SK-N-MC (cell line): Measurements from ENCODE around the gene ZDHHC11.

ENCODE experiments used
- EZH2 ChIP-seq: fragments of 200-600 bp; sonication (generic); IDR thresholded peaks from one replicate; pipeline ENCODE4 v1.6.1; 2017; ENCODE audit warnings: antibody characterized with exemption
- FOXP2 ChIP-seq: optimal IDR thresholded peaks from 2 replicates; pipeline ENCODE3; 2011; ENCODE audit warnings: mild to moderate bottlenecking, moderate library complexity; ENCODE audit not compliant: insufficient read depth; ENCODE audit errors: extremely low read length, control extremely low read depth
- POLR2AphosphoS5 ChIP-seq: IDR thresholded peaks from 2 replicates; pipeline ENCODE4 v1.6.1; 2012; ENCODE audit warnings: mild to moderate bottlenecking, low read depth, low read length, borderline replicate concordance

DNA sequence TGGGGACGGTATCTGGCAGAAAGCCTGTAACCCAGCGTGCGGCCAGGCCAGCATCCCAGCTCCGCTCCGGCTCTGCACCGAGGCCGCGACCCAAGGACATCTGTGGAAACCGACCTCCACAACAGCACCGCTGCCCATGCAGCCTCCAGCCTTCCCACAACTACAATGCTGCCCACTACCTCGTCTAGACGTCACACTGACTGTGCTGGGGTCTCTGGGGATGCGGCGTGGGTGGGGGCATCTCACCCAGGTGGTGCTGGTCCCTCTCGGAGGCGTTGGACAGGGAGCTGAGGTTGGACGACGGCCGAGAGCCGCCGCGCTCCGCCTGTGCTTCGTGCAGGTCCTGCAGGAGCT, 14.4 kb upstream of the ZDHHC11 start:
- no peak for TF ChIP-seq POLR2AphosphoS5
- no peak for TF ChIP-seq FOXP2
- TF ChIP-seq EZH2: no peak
